ENCODE results near the gene SLC25A36.
"Not testable (repeated sequence)": the region's sequence is repeated elsewhere in the genome, so short reads cannot be mapped to it uniquely, and the experiment has no call there.

SLC25A36 gene

DNA sequence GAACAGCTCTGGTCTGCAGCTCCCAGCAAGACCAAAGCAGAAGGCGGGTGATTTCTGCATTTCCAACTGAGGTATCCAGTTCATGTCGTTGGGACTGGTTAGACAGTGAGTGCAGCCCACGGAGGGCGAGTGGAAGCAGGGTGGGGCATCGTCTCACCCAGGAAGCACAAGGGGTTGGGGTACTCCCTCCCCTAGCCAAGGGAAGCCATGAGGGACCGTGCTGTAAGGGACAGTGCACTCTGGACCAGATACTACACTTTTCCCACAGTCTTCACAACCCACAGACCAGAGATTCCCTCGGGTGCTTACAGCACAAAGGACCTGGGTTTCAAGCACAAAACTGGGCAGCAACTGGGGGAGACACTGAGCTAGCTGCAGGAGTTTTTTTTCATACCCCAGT is 8.5 kb upstream of the SLC25A36 start:
- no peak for DNase-seq

DNA sequence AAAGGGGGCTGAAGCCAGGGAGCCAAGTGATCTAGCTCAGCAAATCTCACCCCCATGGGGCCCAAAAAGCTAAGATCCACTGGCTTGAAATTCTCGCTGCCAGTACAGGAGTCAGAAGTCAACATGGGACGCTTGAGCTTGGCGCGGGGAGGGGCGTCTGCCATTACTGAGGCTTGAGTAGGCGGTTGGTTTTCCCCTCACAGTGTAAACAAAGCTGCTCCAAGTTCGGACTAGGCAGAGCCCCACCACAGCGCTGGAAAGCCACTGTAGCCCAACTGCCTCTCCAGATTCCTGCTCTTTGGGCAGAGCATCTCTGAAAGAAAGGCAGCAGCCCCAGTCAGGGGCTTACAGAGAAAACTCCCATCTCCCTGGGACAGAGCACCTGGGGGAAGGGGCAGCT is 8.1 kb upstream of the SLC25A36 start:
- DNase-seq, result no peak

DNA sequence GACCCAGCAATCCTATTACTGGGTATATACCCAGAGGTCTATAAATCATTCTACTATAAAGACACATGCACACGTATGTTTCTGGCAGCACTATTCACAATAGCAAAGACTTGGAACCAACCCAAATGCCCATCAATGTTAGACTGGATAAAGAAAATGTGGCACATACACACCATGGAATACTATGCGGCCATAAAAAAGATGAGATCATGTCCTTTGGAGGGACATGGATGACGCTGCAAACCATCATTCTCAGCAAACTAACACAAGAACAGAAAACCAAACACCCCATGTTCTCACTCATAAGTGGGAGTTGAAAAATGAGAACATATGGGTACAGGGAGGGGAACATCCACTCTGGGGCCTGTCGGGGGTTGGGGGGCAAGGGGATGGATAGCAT is 2.3 kb upstream of the SLC25A36 start:
- not testable (repeated sequence) for DNase-seq

DNA sequence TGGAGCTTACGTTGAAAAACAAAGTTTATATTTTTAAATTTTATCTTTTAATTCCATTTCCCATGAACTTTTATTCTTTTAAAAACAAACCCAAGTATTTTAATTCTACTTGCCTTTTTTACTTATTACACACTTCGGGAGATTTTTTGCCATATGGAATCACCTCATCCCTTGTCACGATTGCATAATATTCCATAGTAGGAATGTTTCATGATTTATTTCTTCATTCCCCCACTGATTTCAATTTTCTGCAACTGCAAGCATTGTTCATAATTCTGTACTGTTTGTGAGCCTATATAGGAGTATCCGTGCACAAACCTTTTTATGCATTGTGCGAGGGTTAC is 574 bp upstream of the SLC25A36 start:
- DNase-seq, result no peak

DNA sequence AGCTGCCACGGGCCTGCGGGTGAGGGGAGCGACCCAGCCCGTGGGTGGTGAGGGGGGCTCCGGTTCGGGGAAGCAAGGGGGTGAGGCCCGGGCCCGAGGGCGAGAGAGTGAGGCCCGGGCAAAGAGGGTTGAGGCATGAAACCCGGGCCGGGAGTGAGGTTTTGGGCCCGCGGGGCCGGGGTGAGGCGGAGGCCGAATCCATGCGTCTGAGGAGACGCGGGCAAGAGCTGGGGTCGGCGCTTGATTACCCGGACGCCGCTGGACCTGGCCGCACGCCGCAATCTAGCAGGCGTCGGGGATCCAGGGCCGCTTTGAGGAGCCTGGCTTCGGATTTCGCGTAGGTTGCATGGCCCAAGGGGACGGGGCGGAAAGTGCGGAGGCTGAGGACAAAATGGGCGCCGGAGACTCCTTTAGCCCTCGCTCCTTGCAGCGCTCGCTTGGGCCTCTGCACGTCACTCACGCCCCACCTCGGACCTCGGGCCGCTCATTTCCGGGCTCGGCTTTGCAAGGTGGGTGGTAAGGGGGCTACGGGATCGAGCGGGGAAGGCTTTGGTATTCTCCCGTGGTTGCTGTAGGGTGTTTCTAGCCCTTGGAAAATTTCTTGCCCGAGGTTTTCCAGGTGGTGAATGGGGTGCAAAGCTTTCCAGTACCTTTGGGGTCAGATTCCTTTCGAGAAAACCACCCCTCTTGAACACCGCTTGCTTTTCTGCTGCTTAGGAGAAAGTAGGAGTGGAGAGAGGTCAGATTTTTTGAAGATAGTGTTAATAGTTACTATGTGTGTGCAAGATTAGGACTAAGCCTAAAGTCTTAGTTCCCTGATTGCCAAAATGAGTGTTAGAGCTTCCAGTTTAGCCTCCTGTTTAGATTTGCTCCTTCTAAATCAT is 827 bp downstream of the SLC25A36 start:
- peak; percentile 31 for DNase-seq

DNA sequence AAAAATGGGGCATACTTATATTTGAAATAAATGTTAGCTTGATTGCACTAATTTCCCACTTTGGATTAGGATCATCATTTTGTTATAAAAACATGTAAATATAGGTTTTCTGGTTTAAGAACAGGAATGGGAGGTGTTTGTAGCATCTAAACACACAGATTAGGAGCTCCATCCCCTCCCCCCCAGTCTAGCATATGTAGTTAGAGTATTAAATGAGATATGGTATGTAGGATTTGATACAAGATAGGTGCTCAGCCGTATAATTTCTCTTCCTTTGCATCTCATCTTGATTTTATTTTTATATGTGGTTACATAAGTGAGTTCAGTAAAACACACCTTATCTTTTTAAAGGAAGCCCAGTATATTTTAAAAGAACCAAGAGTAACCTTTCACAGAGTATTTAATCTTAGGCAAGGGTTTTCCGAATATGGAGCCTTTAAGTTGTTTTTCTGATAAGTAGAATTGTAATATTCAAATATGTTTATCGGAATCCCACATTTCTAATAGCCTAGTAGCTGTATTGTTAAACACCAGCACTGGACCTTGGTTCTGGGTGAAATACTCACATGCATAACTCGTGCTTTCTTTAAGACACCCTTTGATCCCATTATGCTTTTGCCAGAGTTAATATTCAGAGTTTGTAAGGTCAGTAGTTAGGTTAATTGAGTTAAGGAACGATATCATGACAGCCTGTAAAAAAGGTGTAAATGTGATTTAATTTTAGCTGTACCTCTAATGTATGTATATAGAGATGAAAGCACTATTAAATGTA is 2.3 kb downstream of the SLC25A36 start:
- no peak for DNase-seq

DNA sequence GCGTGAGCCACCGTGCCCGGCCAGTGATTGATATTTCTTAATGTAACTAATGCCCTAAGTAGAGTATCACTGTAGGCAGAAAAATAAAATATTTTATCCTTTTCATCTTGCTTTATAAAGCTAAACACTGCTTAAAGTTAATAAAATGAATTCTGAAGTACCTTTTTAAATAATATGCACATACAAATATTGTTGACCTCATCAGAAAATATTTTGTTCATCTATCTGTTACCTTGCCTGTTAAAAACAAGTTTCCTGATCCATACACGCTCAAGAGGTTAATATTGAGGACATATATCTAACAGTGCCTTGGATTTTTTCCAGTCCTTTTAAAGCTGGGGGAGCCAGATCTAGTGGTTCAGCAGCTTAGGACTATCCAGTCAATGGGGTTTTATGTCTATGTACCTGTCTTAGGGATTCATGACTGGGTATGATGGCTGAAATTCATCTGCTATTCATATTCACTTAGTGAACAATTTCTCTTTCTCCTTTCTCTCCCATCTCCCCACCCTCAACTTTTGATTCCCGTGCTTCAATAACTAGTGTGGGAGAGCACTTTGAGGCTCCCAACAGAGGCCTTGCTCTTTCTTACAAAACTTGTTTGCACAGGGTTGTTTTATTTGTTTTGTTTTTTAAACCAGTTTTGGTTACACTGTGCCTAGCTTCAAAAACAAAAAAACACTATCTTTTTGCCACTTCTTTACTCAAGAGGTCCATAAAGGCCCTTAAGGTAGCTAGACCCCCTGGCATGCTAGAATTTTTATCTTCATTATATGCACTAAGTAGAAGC is 7.0 kb downstream of the SLC25A36 start:
- no peak for DNase-seq

DNA sequence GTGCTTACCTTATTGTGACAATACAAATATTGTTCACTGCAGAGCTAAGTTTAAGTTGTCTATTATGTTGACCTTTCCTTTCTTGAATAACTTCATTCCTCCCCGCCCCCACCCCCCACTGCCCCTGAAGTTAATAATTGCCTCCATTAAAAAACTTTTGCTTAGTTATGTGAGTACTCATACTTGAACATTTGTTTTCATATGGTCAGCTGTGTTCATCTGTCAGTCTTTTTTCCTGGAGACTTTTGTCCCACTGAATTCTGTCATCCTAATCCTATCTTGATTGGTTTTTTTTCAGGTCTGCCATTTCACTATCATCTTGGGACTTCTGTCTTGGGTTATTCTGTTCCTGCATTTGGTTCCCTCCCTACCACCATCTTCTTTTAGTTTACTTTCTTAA is 8.5 kb downstream of the SLC25A36 start:
- no peak for DNase-seq

DNA sequence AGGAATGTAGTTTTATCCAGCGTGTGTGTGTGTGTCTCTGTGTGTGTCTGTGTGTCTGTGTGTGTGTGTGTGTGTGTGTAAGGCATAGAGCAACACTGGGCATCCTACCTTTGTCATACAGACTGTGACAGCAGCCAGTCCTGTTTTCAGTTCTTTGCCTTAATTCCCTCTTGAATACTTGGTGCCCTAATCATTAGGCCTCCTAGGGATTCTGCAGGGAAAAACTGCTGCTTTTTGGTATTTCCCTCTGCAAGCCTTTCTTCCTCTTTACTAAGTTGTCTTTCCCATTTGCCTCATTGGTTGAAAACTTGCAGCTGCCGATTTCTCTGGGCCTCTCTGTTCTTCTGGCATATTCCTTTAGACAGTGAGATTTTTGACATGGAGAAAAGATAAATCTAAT is 9.2 kb downstream of the SLC25A36 start:
- no peak for DNase-seq

DNA sequence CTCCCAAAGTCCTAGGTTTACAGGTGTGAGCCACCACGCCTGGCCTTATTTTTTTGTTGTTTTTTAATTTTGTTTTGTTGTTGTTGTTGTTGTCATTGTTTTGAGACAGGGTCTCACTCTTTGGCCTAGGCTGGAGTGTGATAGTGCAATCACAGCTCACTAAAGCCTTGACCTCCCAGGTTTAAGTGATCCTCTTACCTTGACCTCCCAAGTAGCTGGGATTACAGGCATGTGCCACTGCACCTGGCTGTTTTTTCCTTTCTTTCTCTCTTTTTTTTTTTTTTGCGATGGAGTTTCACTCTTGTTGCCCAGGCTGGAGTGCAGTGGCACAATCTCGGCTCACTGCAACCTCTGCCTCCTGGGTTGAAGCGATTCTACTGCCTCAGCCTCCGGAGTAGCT is 10.1 kb downstream of the SLC25A36 start:
- not testable (repeated sequence) for DNase-seq

DNA sequence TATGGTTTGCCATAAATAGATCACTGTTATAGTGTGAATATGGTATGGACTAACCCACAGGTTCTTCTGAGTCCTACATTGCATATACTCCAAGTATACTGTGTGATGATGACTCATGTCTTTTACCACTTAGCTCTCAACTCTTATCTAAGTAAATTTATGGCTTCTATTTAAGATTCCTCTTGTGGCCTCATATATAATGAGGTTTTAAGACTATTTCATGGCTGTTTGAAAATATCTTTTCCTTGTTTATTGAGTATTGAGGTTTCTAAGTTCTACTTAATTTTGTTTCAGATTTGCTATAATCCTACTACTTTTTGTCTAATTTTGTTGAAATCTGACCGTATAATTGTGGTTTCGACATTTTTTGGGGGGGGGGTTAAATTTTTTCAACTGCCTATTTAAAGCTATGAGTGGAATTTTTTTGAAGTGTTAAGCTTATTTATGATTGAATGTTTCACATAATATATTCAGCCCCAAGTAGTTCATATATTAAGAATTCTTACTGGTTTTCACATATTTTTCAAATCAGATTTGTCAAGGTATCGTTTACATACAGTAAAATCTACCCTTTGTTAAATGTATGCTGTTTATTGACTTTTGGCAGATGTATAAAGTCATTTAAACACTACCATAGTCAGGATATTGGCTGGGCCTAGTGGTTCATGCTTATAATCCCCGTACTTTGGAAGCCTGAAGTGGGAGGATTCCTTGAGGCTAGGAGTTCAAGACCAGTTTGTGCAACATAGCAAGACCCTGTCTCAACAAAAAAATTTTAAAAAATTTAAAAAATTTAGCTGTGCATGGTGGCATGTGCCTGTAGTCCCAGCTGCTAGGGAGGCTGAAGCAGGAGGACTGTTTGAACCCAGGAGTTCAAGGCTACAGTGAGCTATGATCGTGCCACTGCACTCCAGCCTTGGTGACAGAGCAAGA is 11.7 kb downstream of the SLC25A36 start:
- no peak for DNase-seq

DNA sequence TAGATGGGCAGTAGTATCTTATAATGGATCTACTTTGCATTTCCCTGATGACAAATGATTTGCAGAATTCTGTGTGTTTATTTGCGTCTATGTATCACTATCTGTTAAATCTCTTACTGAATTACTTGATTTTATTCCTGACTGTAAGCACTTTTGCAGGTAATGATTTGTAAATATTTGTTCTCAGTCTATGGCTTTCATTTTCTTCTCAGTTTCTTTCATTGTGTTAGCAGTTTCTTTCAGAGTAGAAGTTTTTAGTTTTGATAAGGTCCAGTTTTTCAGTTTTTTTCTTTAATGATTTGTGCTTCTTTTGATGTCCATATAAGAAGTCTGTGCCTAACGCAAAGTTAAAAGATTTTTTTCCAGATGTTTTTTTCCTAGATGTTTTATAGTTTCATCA is 12.9 kb downstream of the SLC25A36 start:
- no peak for DNase-seq

DNA sequence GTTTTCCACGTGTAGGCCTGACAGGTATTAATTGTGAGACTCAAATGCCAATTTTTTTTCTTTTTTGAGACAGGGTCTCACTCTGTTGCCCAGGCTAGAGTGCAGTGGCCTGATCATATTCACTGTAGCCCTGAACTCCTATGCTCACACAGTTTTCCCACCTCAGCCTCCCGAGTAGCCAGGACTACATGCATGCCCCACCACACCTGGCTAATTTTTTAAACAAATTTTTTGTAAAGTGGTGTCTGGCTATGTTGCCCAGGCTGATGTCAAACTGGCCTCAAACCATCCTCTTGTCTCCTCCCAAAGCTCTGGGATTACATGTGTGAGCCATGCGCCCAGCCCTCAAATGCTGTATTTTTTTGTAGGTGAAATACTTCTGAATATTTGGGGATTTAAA is 14.0 kb downstream of the SLC25A36 start:
- DNase-seq, result no peak

DNA sequence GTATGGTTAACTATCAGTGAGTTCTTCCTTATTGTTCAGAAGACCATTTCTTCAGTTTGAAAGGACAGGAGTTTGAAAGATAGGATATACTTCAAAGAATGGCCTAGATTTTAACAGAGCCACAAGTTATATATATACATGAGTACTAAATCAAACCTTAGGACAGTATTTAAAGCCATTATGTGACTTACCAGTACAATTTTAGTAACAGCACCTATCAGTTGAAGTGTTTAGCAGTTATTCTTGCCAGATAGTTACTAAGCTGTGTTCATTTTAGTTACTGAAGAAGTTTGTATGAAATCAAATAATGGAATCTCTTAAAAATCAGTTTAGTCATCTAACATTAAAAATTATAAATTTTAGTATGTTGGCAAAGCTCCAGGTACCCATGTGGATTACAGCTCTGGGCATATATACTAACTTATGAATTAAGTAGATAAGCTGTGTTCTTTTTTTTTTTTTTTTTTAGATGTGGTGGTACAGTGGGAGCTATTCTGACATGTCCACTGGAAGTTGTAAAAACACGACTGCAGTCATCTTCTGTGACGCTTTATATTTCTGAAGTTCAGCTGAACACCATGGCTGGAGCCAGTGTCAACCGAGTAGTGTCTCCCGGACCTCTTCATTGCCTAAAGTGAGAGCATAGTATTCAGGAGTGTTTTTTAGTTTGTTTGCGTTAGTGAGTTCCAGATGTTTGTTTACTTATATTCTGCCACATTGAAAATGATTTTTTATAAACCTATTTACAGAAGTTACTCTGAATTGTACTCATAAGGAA is 14.6 kb downstream of the SLC25A36 start:
- no peak for DNase-seq

DNA sequence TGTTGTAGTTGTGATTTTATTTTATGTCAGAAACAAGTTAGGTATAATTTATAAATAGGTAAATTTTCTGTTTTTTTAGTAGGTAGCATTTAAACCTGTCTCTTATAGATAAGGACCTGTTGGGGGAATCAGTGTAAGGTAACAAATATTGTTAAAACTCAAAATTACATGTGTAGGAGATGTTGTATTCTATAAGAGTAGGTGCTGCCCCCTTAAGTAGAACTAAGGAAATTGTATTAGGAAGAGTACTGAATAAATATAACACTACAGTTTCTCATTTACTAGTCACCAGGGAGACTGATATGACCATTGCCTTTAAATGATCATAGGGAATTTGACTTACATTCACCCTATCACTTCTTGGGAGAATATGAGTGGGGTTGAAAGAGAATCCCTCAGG is 31.2 kb downstream of the SLC25A36 start:
- DNase-seq, result no peak

DNA sequence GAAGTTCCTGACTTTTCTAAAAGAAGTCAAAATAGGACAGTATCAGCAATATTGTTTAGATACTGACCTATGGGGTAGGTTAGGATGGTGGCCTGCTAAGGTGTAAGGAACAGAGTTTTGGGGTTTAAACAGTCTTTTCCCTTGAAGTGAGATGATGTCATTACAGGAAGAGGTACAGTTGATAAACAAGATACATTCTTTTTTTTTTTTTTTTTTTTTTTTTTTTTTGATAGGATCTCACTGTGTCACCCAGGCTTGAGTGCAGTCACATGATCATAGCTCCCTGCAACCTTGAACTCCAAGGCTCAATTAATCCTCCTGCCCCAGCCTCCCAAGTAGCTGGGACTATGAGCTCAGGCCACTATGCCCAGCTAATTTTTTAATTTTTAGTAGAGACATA is 33.3 kb downstream of the SLC25A36 start:
- no peak for DNase-seq

DNA sequence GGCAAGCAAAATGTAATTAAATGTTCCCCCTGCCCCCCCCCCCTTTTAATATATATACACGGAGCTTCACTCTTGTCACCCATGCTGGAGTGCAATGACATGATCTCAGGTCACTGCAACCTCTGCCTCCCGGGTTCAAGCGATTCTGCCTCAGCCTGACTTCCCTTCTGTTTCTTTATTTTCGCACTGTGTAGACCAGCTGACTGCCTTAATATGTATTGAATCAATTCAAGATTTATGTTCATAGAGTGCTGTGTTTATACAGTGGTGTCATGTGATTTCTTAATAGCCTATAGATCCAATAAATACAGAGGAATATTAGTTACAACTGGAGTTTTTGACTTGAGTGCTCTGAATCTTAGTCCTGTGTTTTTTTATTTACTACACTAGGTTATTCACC is 39.0 kb downstream of the SLC25A36 start:
- DNase-seq, result no peak

DNA sequence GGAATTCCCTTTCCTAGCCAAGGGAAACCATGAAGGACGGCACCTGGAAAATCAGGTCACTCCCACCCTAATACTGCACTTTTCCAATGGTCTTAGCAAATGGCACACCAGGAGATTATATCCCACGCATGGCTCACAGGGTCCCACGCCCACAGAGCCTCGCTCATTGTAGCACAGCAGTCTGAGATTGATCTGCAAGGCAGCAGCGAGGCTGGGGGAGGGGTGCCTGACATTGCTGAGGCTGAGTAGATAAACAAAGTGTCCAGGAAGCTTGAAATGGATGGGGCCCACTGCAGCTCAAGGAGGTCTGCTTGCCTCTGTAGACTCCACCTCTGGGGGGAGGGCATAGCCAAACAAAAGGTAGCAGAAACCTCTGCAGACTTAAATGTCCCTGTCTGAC is 46.2 kb downstream of the SLC25A36 start:
- DNase-seq, result not testable (repeated sequence)

DNA sequence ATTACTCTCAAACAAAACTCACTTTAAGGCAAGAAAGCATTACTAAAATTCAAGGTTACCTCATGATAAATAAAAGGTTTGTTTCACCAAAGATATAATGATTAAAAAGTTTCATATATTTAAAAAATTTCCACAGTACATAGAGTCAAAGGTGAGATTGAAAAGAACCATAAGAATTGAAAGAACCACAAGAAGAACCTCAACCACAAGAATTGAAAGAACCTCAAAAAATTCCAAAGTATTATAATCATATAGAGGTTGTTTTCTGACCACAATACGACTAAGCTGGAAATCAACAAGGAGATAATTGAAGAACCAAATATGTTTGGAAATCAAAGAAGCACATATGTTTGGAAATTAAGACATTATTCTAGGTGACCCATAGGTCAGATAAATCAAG is 52.7 kb downstream of the SLC25A36 start:
- no peak for DNase-seq

DNA sequence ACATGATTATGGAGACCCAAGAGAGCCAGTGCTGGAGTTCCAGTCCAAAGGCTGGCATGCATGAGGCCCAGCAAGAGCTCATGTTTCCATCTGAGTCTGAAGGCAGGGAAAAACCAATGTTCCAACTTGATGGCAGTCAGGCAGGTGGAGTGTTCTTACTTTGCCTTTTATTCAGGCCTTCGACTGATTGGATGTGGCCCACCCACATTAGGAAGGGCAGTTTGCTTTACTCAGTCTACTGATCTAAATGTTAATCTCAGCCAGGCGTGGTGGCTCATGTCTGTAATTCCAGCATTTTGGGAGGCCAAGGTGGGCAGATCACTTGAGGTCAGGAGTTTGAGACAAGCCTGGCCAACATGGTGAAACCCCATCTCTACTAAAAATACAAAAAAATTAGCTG is 53.2 kb downstream of the SLC25A36 start:
- DNase-seq, result not testable (repeated sequence)

DNA sequence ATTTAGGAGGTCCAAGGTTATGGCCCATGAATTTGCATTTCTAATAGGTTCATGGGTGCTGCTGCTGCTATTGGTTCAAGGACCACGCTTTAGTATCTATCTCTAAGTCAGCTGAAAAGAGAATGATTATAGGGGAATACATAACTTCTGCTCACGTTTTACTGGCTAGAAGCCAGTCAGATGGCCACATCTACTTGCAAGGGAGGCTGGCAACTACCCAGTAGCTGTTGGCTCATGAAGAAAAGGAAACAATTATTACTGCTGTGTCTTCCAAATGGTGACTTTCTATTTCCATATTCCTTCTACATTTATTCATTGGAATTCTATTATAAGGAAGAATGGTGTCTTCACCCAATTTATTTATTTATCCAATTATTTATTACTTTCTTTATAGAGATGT is 54.2 kb downstream of the SLC25A36 start:
- DNase-seq, result no peak
